ENCODE measurements around the gene UTP4. TPM values are rescaled to one million over a fixed set of nuclear protein-coding genes. Genes with fewer than 3 reads are reported as not detected.
A peak's percentile ranks its signal among the peaks of the same experiment; 100 is the strongest.

Gene UTP4
- total RNA-seq, 2 experiments from 2014 or later: 102 to 119 TPM

DNA sequence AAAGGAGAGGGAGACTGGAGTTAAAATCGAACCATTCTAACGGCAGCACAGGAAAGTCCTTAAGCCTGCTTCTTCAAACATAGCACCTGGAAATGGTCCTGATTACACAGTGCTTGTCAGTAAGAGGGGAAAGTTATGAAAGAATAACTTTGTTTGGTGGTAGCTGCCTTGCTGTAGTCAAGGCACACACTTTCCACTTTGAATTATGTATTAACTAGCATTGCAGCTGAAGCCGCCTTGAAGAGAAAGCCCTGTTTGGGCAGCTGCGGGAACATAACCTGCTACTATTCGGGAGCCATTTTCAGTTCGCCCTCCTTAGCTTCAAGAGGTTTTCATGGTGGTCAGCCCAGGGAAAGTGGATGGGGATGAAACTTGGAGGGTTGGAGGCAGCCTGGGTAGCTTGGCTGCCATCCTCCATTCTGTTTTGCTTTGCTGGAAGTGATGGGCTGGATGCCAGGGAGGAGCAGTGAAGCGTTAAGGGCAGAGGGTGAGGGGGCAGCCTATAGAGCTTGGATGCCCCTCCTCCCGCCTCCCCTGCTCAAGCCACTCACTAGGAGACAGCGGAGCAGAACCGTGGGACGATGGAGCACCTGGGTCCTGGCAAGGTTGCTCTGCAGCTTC lies 32.3 kb upstream of the UTP4 start:
- H3K9me3 Mint-ChIP-seq (ENCODE audit: low read depth): no peaks in the 10 kb centered on the region
- H3K27ac Mint-ChIP-seq: no peak overlapping the region
- POLR2A ChIA-PET: no interaction called here
- intact Hi-C loops (cut with DNase I, micrococcal nuclease): loop anchor here in 1 of 2 experiments (10.0 kb wide), 1 partner anchor 395 kb away; no protein-coding TSS in a partner anchor
- no peak for DNase-seq
- H3K36me3 Mint-ChIP-seq (ENCODE audit: low read depth): no peaks in the 10 kb centered on the region
- no peak overlapping the region for H3K4me3 Mint-ChIP-seq
- peaks cover under 1% of the 10 kb centered on the region for H3K4me1 Mint-ChIP-seq
- CTCF ChIA-PET: interaction anchor here (0.6 to 1.4 kb wide), 2 partner anchors 13 to 707 kb away, joined by 3 to 4 read pairs; no protein-coding TSS in a partner anchor
- ATAC-seq: no peak
- peaks cover 4% of the 10 kb centered on the region for H3K27me3 Mint-ChIP-seq

DNA sequence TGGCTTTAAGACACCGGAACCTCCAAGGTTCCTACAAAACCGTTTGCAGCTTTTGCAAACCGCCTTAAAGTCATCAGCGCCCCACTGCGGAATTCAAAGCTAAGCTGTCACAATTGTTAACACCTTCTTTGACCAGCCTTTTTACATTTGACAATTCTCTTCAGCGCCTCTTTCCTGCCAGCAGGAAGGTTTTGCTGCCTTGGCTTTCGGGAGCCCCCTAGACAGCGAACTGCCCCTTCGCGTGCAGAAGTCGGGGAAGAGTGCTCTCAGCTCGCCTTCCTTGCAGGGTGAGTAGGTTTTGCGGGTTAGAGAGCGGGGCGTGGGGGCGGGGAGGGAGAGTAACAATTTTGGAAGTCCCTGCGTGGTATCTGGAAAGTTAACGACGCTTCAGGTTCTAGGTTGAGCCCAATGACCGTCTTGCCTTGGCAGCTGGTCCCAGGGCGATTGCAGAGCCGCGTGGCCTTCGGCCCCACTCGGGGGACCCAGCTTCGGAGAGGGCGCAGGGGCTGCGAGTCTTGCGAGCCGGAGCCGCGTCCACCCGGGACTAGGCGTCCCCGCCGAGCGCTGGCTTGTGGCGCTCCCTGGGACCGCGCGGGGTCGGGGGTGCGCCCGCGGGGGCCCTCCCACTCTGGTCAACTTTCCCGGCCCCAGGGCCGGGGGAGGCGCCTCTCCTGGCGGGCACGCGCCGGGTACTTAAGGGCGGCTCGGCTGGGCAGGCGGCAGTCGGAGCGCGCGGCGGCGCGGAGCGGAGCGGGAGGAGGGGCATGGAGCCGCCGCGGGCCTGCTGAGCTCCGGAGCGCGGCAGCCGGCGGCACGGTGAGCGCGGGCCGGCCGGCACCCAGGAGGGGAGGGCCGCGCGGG lies 26.7 kb upstream of the UTP4 start, which contains the start of gene HAS3:
Gene HAS3 (plus strand): TSS at position 153 of the 861 bp plus-strand sequence. CDS start 3,743 bp downstream, outside the sequence.
- no peaks in the 10 kb centered on the region for H3K9me3 Mint-ChIP-seq (ENCODE audit: low read depth)
- ChIA-PET CTCF (interaction anchor here (0.6 to 2.2 kb wide), 7 partner anchors 19 to 578 kb away, joined by 3 to 17 read pairs (median 4); no protein-coding TSS in a partner anchor), POLR2A (interaction anchor here (0.8 kb wide), 2 partner anchors 19 to 440 kb away, joined by 3 read pairs; no protein-coding TSS in a partner anchor)
- peak within 1 kb of the TSS; percentile 76 for H3K27ac Mint-ChIP-seq
- H3K36me3 Mint-ChIP-seq (ENCODE audit: low read depth): peaks cover 10% of the 10 kb centered on the region
- peaks cover 24% of the 10 kb centered on the region for H3K27me3 Mint-ChIP-seq
- peaks cover 16% of the 10 kb centered on the region for H3K4me1 Mint-ChIP-seq
- intact Hi-C loops (cut with DNase I, micrococcal nuclease): loop anchor here (1.0 to 10.0 kb wide), 5 partner anchors 203 to 513 kb away; no protein-coding TSS in a partner anchor
- ATAC-seq (peak; percentile 82), DNase-seq (peak; percentile 67)
- H3K4me3 Mint-ChIP-seq: peak within 1 kb of the TSS; percentile 72

DNA sequence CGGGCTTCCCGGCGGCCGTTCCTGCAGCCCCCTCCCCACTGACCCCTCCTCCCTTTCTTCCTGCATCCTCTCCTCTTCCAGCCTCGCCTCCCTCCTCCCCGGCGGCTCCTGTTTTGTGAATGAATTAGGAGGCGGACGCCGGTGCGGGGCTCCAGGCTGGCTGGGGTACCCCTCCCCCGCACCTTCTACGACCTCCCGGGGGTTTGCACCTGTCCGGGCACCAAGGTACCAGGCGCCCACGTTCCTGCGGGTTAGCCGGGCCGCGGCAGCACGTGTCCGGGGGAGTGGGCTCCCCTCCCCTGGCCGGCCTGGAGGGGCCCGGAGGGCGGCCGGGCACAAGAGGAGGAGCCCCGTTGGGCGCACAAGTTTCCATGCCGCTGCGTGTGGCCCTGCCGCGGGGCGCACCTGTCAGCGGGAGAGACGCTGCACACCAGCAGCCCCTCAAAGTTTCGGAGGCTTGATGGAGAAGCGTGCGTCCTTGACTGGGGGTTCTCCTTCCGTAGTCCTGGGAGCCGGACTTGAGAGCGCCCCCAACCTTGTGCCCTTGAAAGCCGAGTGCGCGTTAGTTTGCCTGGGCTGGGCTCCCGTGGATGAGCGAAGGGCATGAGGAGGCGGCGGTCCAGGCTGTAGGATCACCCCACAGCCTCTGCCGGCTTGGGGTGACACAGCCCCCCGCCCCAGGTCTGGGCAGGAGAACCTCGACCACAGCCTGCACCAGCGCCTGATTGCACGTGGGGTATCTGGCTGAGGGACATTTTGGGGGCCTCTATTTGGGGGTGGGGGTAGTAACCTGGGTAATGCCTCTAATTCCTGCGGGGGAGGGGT lies 25.7 kb upstream of the UTP4 start:
- ChIA-PET CTCF (interaction anchor here (0.5 to 2.2 kb wide), 6 partner anchors 17 to 579 kb away, joined by 3 to 17 read pairs (median 4); no protein-coding TSS in a partner anchor), POLR2A (interaction anchor here (0.8 kb wide), 2 partner anchors 18 to 441 kb away, joined by 3 read pairs; no protein-coding TSS in a partner anchor)
- Mint-ChIP-seq H3K4me1 (peaks cover 16% of the 10 kb centered on the region), H3K27ac (no peak overlapping the region), H3K9me3 (ENCODE audit: low read depth) (no peaks in the 10 kb centered on the region), H3K4me3 (peak overlapping the region; percentile 49), H3K27me3 (peaks cover 24% of the 10 kb centered on the region), H3K36me3 (ENCODE audit: low read depth) (peaks cover 10% of the 10 kb centered on the region)
- DNase-seq: peak; percentile 14
- no peak for ATAC-seq
- intact Hi-C loops (cut with DNase I, micrococcal nuclease): loop anchor here (5.0 to 10.0 kb wide), 4 partner anchors 204 to 514 kb away; no protein-coding TSS in a partner anchor

DNA sequence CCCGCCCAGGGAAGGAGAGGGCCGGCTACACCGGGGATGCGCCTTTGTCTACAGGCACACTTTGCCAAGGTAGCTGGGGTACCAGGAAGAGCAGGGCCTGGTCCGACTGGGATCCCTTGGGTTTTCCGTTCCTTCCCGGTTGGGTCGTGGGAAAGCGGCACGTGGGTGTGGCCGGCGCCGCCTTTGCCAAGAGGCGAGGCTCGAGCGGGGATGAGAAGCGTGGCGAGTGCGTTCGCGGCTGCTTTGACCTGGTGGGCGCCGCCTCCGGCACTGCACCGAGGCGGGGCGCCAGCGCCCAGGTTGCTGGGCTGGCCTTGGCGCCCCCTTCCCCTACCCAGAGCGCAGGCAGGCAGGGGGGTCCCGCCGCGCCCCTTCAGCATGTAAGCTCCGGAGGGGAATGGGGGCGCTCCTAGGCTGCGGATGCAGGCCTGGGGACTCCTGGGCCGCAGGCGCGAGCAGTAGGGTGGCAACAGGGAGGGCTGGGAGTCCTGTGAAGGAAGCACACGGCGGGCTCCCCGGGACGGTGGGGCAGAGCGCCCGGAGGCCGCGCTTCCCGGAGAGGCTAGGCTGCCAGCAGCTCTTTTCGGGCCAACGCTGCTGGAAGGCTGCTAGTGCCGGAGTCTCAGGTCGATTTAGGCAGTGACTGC lies 25.0 kb upstream of the UTP4 start:
- CTCF ChIA-PET: interaction anchor here (0.5 to 1.6 kb wide), 3 partner anchors 13 to 295 kb away, joined by 4 to 5 read pairs (median 4); no protein-coding TSS in a partner anchor
- intact Hi-C loops (cut with DNase I, micrococcal nuclease): loop anchor here (5.0 to 10.0 kb wide), 4 partner anchors 205 to 515 kb away; no protein-coding TSS in a partner anchor
- Mint-ChIP-seq H3K9me3 (ENCODE audit: low read depth) (no peaks in the 10 kb centered on the region), H3K27ac (no peak overlapping the region), H3K4me1 (peaks cover 16% of the 10 kb centered on the region), H3K36me3 (ENCODE audit: low read depth) (peaks cover 10% of the 10 kb centered on the region), H3K4me3 (peak overlapping the region; percentile 49), H3K27me3 (peaks cover 24% of the 10 kb centered on the region)
- ATAC-seq (no peak), DNase-seq (peak; percentile 23)
- POLR2A ChIA-PET: no interaction called here

DNA sequence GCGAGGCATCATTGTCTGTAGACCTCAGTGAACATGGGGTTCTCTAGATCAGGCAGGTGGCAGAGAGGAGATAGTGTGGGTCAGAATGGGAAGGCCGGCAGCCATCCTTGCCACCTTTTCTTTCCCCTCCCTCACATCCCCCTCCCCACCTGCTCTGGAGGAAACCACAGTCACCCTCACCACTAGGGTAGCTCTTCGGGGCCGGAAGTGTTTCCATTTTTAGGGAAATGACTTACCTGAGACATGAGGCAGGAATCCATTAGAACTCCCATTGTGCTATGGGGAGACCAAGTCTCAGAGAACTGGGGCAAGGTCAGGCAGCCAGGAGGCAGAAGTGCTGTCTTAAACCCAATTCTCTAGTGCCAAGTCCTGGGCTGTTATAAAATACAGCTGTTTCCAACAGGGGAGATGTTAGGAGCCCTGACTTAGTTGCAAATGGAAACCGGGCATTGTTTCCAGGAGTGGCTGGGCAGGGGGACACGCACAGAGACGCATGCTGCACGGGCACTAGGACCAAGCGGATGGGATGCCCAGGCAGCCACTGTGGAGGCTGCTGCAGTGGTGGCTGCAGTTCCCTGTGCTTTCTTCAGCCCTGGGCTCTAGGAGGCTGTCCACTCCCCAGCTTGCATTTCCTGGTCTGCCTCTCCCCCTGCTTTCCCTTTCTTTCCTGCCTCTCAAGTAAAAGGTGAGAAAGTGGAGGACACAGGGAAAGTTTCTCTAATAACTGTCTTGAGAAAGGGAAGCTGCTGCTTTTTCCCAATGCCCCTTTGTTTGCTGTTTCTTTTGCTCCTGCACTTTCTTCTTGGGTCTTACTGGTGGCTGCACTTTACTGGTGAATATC lies 24.2 kb upstream of the UTP4 start:
- ChIA-PET CTCF (interaction anchor here (0.7 to 1.6 kb wide), 3 partner anchors 11 to 15 kb away, joined by 3 to 5 read pairs (median 4); no protein-coding TSS in a partner anchor), POLR2A (no interaction called here)
- H3K27me3 Mint-ChIP-seq: peaks cover 24% of the 10 kb centered on the region
- ATAC-seq: no peak
- H3K36me3 Mint-ChIP-seq (ENCODE audit: low read depth): peaks cover 10% of the 10 kb centered on the region
- no peaks in the 10 kb centered on the region for H3K9me3 Mint-ChIP-seq (ENCODE audit: low read depth)
- no peak overlapping the region for H3K4me3 Mint-ChIP-seq
- H3K27ac Mint-ChIP-seq: no peak overlapping the region
- peaks cover 16% of the 10 kb centered on the region for H3K4me1 Mint-ChIP-seq
- no peak for DNase-seq
- intact Hi-C loops (cut with DNase I, micrococcal nuclease): loop anchor here (5.0 to 10.0 kb wide), 4 partner anchors 206 to 516 kb away; no protein-coding TSS in a partner anchor

DNA sequence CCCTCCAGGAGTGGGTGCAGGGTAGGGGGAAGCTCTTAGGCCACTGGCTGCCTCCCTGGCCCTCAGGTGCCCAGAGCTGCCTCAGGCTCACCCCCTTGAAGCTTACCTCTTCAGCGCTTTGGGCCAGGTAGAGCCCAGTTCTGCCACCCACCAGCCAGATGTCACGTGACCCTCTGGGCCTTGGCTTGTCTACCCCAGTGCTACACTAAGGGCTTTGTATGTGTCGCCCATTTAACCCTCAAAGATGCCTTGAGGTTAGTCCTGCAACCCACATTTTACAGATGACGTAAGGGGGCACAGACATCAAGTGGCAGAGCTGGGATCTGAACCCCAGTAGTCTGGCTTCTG lies 23.6 kb upstream of the UTP4 start:
- POLR2A ChIA-PET: no interaction called here
- intact Hi-C loops (cut with DNase I, micrococcal nuclease): loop anchor here (5.0 to 10.0 kb wide), 4 partner anchors 207 to 517 kb away; no protein-coding TSS in a partner anchor
- ATAC-seq: no peak

DNA sequence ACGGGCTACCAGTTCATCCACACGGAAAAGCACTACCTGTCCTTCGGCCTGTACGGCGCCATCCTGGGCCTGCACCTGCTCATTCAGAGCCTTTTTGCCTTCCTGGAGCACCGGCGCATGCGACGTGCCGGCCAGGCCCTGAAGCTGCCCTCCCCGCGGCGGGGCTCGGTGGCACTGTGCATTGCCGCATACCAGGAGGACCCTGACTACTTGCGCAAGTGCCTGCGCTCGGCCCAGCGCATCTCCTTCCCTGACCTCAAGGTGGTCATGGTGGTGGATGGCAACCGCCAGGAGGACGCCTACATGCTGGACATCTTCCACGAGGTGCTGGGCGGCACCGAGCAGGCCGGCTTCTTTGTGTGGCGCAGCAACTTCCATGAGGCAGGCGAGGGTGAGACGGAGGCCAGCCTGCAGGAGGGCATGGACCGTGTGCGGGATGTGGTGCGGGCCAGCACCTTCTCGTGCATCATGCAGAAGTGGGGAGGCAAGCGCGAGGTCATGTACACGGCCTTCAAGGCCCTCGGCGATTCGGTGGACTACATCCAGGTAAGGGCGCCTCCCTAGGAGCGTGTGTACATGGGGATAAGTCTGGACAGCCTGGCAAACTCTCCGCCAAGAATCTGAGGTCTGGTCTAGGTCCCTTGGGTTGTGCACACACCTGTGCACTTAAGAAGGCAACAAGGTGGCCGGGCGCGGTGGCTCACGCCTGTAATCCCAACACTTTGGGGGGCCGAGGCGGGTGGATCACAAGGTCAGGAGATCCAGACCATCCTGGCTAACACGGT lies 22.8 kb upstream of the UTP4 start:
- POLR2A ChIA-PET: no interaction called here
- no peak for ATAC-seq
- peaks cover 10% of the 10 kb centered on the region for H3K36me3 Mint-ChIP-seq (ENCODE audit: low read depth)
- no peak overlapping the region for H3K27ac Mint-ChIP-seq
- H3K9me3 Mint-ChIP-seq (ENCODE audit: low read depth): no peaks in the 10 kb centered on the region
- H3K27me3 Mint-ChIP-seq: peaks cover 22% of the 10 kb centered on the region
- no peak for DNase-seq
- H3K4me3 Mint-ChIP-seq: no peak overlapping the region
- peaks cover 16% of the 10 kb centered on the region for H3K4me1 Mint-ChIP-seq
- CTCF ChIA-PET: interaction anchor here (0.8 to 5.4 kb wide), 2 partner anchors 14 to 820 kb away, joined by 3 to 59 read pairs; no protein-coding TSS in a partner anchor
- intact Hi-C loops (cut with DNase I, micrococcal nuclease): loop anchor here (5.0 to 10.0 kb wide), 4 partner anchors 207 to 517 kb away; no protein-coding TSS in a partner anchor

More for the DNA sequence above, 23.6 kb upstream of the UTP4 start:
- Mint-ChIP-seq H3K9me3 (ENCODE audit: low read depth) (no peaks in the 10 kb centered on the region), H3K27ac (no peak overlapping the region), H3K27me3 (peaks cover 24% of the 10 kb centered on the region), H3K4me3 (no peak overlapping the region), H3K36me3 (ENCODE audit: low read depth) (peaks cover 10% of the 10 kb centered on the region), H3K4me1 (peaks cover 16% of the 10 kb centered on the region)
- DNase-seq: no peak
- CTCF ChIA-PET: interaction anchor here (0.7 to 1.3 kb wide), 2 partner anchors 10 to 14 kb away, joined by 3 to 4 read pairs; no protein-coding TSS in a partner anchor

DNA sequence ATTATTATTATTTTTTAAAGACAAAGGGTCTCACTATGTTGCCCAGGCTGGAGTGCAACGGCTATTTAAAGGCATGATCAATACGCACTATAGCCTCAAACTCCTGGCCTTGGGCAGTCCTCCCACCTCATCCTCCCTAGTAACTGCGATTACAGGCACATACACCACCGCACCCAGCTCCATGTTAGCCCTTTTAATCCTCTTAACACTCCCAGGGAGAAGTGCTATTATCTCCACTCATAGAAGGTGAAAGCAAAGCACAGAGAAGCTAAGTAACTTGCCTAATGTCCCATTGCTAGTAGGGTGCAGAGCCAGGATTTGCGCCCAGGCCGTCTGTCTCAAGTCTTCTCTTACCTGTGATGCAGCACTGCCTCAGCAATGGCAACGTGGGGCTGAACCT lies 22.0 kb upstream of the UTP4 start:
- Mint-ChIP-seq H3K4me3 (no peak overlapping the region), H3K4me1 (peaks cover 13% of the 10 kb centered on the region), H3K36me3 (ENCODE audit: low read depth) (peaks cover 10% of the 10 kb centered on the region), H3K9me3 (ENCODE audit: low read depth) (no peaks in the 10 kb centered on the region), H3K27ac (no peak overlapping the region), H3K27me3 (peaks cover 18% of the 10 kb centered on the region)
- ATAC-seq: no peak
- no peak for DNase-seq
- ChIA-PET CTCF (interaction anchor here (0.5 to 5.4 kb wide), 2 partner anchors 13 to 132 kb away, joined by 3 to 59 read pairs; no protein-coding TSS in a partner anchor), POLR2A (no interaction called here)
- intact Hi-C loops (cut with DNase I, micrococcal nuclease): no loop called here

DNA sequence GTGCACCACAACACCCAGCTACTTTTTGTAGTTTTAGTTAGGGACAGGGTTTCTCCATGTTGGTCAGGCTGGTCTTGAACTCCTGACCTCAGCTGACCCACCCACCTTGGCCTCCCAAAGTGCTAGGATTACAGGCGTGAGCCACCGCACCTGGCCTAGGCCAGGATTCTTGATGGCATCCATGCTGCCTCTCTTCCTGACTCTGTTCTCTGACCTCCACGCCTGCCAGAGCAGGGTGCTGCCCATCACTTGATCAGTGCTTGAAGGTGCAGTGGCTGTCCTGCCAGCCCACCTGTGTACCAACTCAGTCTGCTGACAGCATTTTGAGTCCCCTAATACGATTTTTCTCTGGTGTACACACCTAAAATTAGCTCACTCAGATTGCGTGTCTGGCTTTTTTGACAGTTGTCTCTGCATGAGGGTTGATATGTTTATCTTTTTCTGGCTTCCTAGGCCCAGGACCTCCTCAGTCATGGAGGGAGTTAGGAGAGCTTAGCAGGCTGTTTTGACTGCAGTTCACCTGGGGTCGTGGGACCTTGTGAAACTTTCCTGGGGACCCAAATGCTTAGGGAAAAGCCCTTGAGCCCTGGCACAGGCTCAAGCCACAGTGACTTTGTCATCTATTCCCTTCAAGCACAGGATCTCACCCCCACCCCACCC lies 21.1 kb upstream of the UTP4 start:
- Mint-ChIP-seq H3K4me1 (peaks cover 11% of the 10 kb centered on the region), H3K36me3 (ENCODE audit: low read depth) (peaks cover 10% of the 10 kb centered on the region), H3K9me3 (ENCODE audit: low read depth) (no peaks in the 10 kb centered on the region), H3K4me3 (no peak overlapping the region), H3K27me3 (peaks cover 14% of the 10 kb centered on the region), H3K27ac (no peak overlapping the region)
- intact Hi-C loops (cut with DNase I, micrococcal nuclease): no loop called here
- no peak for DNase-seq
- POLR2A ChIA-PET: no interaction called here
- ATAC-seq: no peak
- CTCF ChIA-PET: interaction anchor here (0.6 to 5.4 kb wide), 4 partner anchors 12 to 520 kb away, joined by 3 to 59 read pairs (median 4); no protein-coding TSS in a partner anchor
